Upper lobe of right lung (tissue), 1 donor: ENCODE measurements around the gene FSD2. TPM values are rescaled to one million over a fixed set of nuclear protein-coding genes. Genes with fewer than 3 reads are reported as not detected.
"Not testable (repeated sequence)": the region's sequence is repeated elsewhere in the genome, so short reads cannot be mapped to it uniquely, and the experiment has no call there.

ENCODE experiments used
- ATAC-seq: fragments of 200-7000 bp; cut with Tn5 transposase; one replicate; pipeline ENCODE4 v1.9.1; 2020; ENCODE audit warnings: mild to moderate bottlenecking, moderate library complexity
- DNase-seq: peaks from one replicate; pipeline ENCODE4 v3.0.0-alpha.2; 2020
- H3K27ac ChIP-seq: fragments of 200-600 bp; one replicate; pipeline ENCODE4 v1.8.0; 2022
- H3K27me3 ChIP-seq: fragments of 200-600 bp; one replicate; pipeline ENCODE4 v1.8.0; 2022; ENCODE audit warnings: mild to moderate bottlenecking
- H3K36me3 ChIP-seq: fragments of 200-600 bp; one replicate; pipeline ENCODE4 v1.8.0; 2022
- H3K4me1 ChIP-seq: fragments of 200-600 bp; one replicate; pipeline ENCODE4 v1.8.0; 2022
- H3K4me3 ChIP-seq: fragments of 200-600 bp; one replicate; pipeline ENCODE4 v1.8.0; 2022; ENCODE audit warnings: mild to moderate bottlenecking
- H3K9me3 ChIP-seq: fragments of 200-600 bp; one replicate; pipeline ENCODE4 v1.8.0; 2022
- CTCF ChIP-seq: fragments of 200-600 bp; IDR thresholded peaks from one replicate; pipeline ENCODE4 v1.8.0; 2022; ENCODE audit warnings: antibody characterized with exemption
- intact Hi-C: fragments of 100-400 bp; cut with DNase I; formaldehyde crosslinking; loops from one replicate; pipeline ENCODE4 v1.11.0; 2022
- total RNA-seq: library from RNA; stranded (reverse); fragmentation: NEBNext Ultra II Directional; extraction: Animal tissue kit (Norgen Biotek cat#: 25700); gene quantifications from one replicate; pipeline ENCODE4 v1.2.1, GENCODE V29; 2021
- donor health status: DM: no; HTN: yes; CAD: no; lungs with severe emphysema.

The FSD2 gene
- total RNA-seq, 1 donor from 2014 or later, result not detected

- DNase-seq (no peak), ATAC-seq (no peak)
- Histone ChIP-seq H3K27ac (no peak overlapping the region), H3K27me3 (no peaks in the 10 kb centered on the region), H3K36me3 (peaks cover under 1% of the 10 kb centered on the region), H3K4me1 (no peaks in the 10 kb centered on the region), H3K4me3 (no peak overlapping the region), H3K9me3 (no peaks in the 10 kb centered on the region)
- TF ChIP-seq CTCF, result no peak
- intact Hi-C loops, result no loop called here
Observed at GRCh38 chr15:82767163-82767829, 38.6 kb downstream of the FSD2 start.

- H3K27ac ChIP-seq, DNase-seq, H3K27me3 ChIP-seq, H3K4me3 ChIP-seq, H3K36me3 ChIP-seq, intact Hi-C loops, H3K4me1 ChIP-seq, H3K9me3 ChIP-seq, ATAC-seq: not testable (repeated sequence)
Observed at GRCh38 chr15:82766201-82766600, 39.7 kb downstream of the FSD2 start.

GRCh38 chr15:82764740-82765139 is 41.1 kb downstream of the FSD2 start:
- H3K4me3 ChIP-seq, result no peak overlapping the region
- no peaks in the 10 kb centered on the region for H3K27me3 ChIP-seq
- H3K36me3 ChIP-seq, result peaks cover 13% of the 10 kb centered on the region
- ATAC-seq (no peak), DNase-seq (no peak)
- intact Hi-C loops, result no loop called here
- no peaks in the 10 kb centered on the region for H3K9me3 ChIP-seq
- TF ChIP-seq CTCF, result no peak
- no peaks in the 10 kb centered on the region for H3K4me1 ChIP-seq
- H3K27ac ChIP-seq, result no peak overlapping the region

DNA sequence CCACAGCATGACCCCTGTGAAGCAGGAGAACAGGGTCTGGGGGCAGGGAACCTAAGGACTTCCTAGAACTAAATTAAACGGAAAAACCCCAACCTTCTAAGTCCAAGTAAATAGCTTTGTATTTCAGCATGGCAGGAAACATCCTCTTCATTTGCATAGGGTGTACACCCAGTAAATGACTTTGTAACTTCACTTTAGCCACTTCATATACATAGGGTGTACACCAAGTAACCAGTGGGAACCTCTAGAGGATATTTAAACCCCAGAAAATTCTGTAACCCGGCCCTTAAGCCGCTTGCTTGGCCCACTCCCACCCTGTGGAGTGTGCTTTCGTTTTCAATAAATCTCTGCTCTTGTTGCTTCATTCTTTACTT is 41.8 kb downstream of the FSD2 start:
- Histone ChIP-seq H3K36me3 (peaks cover 19% of the 10 kb centered on the region), H3K4me1 (no peaks in the 10 kb centered on the region), H3K9me3 (no peaks in the 10 kb centered on the region), H3K4me3 (no peak overlapping the region), H3K27me3 (no peaks in the 10 kb centered on the region), H3K27ac (no peak overlapping the region)
- no peak for TF ChIP-seq CTCF
- ATAC-seq, result no peak
- intact Hi-C loops, result no loop called here
- DNase-seq, result no peak

DNA sequence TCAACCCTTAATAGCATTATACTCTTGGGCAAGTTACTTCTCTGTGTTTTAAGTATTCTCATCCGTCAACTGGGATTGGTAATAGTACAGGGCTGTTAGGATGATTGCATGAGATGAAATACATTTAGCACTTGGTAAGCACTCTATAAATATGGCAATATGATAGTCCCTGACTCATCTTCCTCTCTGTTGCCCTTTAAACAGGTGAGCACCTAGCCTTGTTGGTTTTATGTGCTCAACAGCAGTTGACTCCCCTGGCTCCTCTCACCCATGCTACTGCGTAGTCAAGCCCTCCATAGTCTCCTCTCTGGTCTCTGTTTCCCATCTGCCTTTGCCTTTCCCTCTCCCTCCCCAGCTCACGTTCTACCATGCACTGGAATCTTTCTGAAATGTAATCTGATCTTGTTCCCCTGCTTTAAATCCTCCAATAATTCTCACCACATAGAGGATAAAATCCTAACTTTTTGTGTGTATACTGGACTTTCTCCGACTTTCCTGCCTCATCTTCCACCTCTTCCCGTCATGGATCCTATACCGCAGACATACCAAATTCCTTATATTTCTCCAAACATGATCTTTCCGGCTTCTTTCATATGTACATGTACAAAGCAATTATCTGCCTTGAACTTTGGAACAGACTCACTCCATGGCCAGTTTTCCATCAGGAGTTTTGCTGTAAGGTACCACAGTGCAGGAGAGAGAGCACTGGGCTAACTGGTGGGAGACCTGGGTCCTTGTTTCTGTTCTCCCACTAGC is 42.3 kb downstream of the FSD2 start:
- no peak for DNase-seq

More for the DNA sequence above, 42.3 kb downstream of the FSD2 start:
- Histone ChIP-seq H3K36me3 (peaks cover 24% of the 10 kb centered on the region), H3K27me3 (no peaks in the 10 kb centered on the region), H3K9me3 (no peaks in the 10 kb centered on the region), H3K4me3 (no peak overlapping the region), H3K4me1 (no peaks in the 10 kb centered on the region), H3K27ac (no peak overlapping the region)
- no peak for TF ChIP-seq CTCF
- intact Hi-C loops, result no loop called here
- ATAC-seq, result no peak
